ENCODE results near the gene STAT6.

Gene STAT6

GRCh38 chr12:57111031-57111734, at the start of gene STAT6:
STAT6 (minus strand) TSS chr12:57111362; CDS start chr12:57108278, 3,084 bp downstream.
- DNase-seq (ENCODE audit: low read depth): peak; percentile 82

- DNase-seq (ENCODE audit: low read depth): no peak
Measured at GRCh38 chr12:57160741-57161140, 49.6 kb upstream of the STAT6 start.

- DNase-seq (ENCODE audit: low read depth): no peak
Measured at GRCh38 chr12:57160040-57160439, 48.9 kb upstream of the STAT6 start.

- DNase-seq (ENCODE audit: low read depth): no peak
Measured at GRCh38 chr12:57159311-57159710, 48.1 kb upstream of the STAT6 start.

GRCh38 chr12:57158665-57159064, 47.5 kb upstream of the STAT6 start:
- DNase-seq (ENCODE audit: low read depth): no peak

GRCh38 chr12:57158186-57158585, 47.0 kb upstream of the STAT6 start:
- DNase-seq (ENCODE audit: low read depth): no peak

- DNase-seq (ENCODE audit: low read depth): no peak
Measured at GRCh38 chr12:57157588-57158173, 46.5 kb upstream of the STAT6 start.

GRCh38 chr12:57156701-57157403, 45.7 kb upstream of the STAT6 start:
- no peak for DNase-seq (ENCODE audit: low read depth)

- DNase-seq (ENCODE audit: low read depth): no peak
Measured at GRCh38 chr12:57154804-57155434, 43.8 kb upstream of the STAT6 start.

- DNase-seq (ENCODE audit: low read depth): no peak
Measured at GRCh38 chr12:57154076-57154475, 42.9 kb upstream of the STAT6 start.

GRCh38 chr12:57153415-57153997, 42.3 kb upstream of the STAT6 start:
- no peak for DNase-seq (ENCODE audit: low read depth)

- DNase-seq (ENCODE audit: low read depth): no peak
Measured at GRCh38 chr12:57152639-57153038, 41.5 kb upstream of the STAT6 start.

GRCh38 chr12:57151741-57152630, 40.8 kb upstream of the STAT6 start:
- DNase-seq (ENCODE audit: low read depth): peak; percentile 68

- no peak for DNase-seq (ENCODE audit: low read depth)
Measured at GRCh38 chr12:57150400-57151000, 39.3 kb upstream of the STAT6 start.

GRCh38 chr12:57149245-57149900, 38.2 kb upstream of the STAT6 start:
- DNase-seq (ENCODE audit: low read depth): peak; percentile 78

GRCh38 chr12:57148469-57149244, 37.5 kb upstream of the STAT6 start:
- no peak for DNase-seq (ENCODE audit: low read depth)

GRCh38 chr12:57146961-57147944, 36.1 kb upstream of the STAT6 start, which contains the start of gene LRP1-AS:
LRP1-AS (minus strand) TSS chr12:57147619.
- no peak for DNase-seq (ENCODE audit: low read depth)

- DNase-seq (ENCODE audit: low read depth): no peak
Measured at GRCh38 chr12:57146092-57146491, 34.9 kb upstream of the STAT6 start.
